IMR-90 (cell line): ENCODE results near the gene MAPKAPK2. TPM values are rescaled to one million over a fixed set of nuclear protein-coding genes. Genes with fewer than 3 reads are reported as not detected.

Experiments
- ATAC-seq: fragments of 200-7000 bp; cut with Tn5 transposase; 2 replicates; pipeline ENCODE4 v1.9.1; 2020; ENCODE audit warnings: low read depth, mild to moderate bottlenecking, moderate library complexity
- BruUV-seq: library from RNA; stranded (reverse); fragments of 400-500 nt; replicated peaks from 2 replicates; lab custom pipeline; 2021; lab: Mats Ljungman, UMichigan
- CTCF ChIA-PET: fragments of 300-600 bp; formaldehyde crosslinking; extraction: SDS; loops from one replicate; lab custom pipeline; 2021; ENCODE audit warnings: antibody characterized with exemption; lab: Yijun Ruan, JAX
- POLR2A ChIA-PET: fragments of 300-600 bp; sonication (Branson Sonifier 250); formaldehyde crosslinking; loops from one replicate; lab custom pipeline; 2022; ENCODE audit warnings: antibody characterized with exemption; ENCODE audit not compliant: unreplicated experiment; lab: Charles Lee
- DNase-seq: peaks from one replicate; pipeline ENCODE4 v3.0.0; 2013
- H2AFZ ChIP-seq: replicated peaks from 2 replicates; pipeline ENCODE3; 2013; ENCODE audit warnings: low read length, mild to moderate bottlenecking; ENCODE audit not compliant: poor library complexity
- H2AK5ac ChIP-seq: 2 replicates; pipeline ENCODE4 v1.6.1; 2013; ENCODE audit warnings: low read depth, low read length, inconsistent platforms
- H2AK9ac ChIP-seq: replicated peaks from 2 replicates; pipeline ENCODE3; 2013; ENCODE audit warnings: mild to moderate bottlenecking, low read depth, low read length, moderate library complexity; ENCODE audit not compliant: poor library complexity
- H2BK120ac ChIP-seq: 2 replicates; pipeline ENCODE4 v1.6.1; 2013; ENCODE audit warnings: low read depth, low read length, inconsistent platforms
- H2BK15ac ChIP-seq: 3 replicates; pipeline ENCODE4 v1.6.1; 2013; ENCODE audit warnings: low read depth, low read length, inconsistent platforms
- H2BK20ac ChIP-seq: 2 replicates; pipeline ENCODE4 v1.6.1; 2013; ENCODE audit warnings: low read depth, mild to moderate bottlenecking, inconsistent platforms, low read length, moderate library complexity
- H2BK5ac ChIP-seq: 2 replicates; pipeline ENCODE4 v1.6.1; 2013; ENCODE audit warnings: mild to moderate bottlenecking, low read depth, low read length, inconsistent platforms; ENCODE audit not compliant: poor library complexity, severe bottlenecking
- H3K14ac ChIP-seq: replicated peaks from 2 replicates; pipeline ENCODE4 v1.6.1; 2013; ENCODE audit warnings: low read depth, low read length, inconsistent platforms
- H3K18ac ChIP-seq: 2 replicates; pipeline ENCODE4 v1.6.1; 2013; ENCODE audit warnings: low read depth, low read length, control low read depth
- H3K23ac ChIP-seq: 2 replicates; pipeline ENCODE4 v1.6.1; 2013; ENCODE audit warnings: low read depth, low read length, inconsistent platforms
- H3K27ac ChIP-seq: 2 replicates; pipeline ENCODE4 v1.5.1; 2013; ENCODE audit warnings: mild to moderate bottlenecking, control low read depth, low read length; ENCODE audit not compliant: insufficient read depth
- H3K27me3 ChIP-seq: 2 replicates; pipeline ENCODE4 v1.6.1; 2013; ENCODE audit warnings: low read length; ENCODE audit not compliant: control insufficient read depth, insufficient read depth
- H3K36me3 ChIP-seq: 2 replicates; pipeline ENCODE4 v1.6.1; 2013; ENCODE audit warnings: low read length, mixed read lengths; ENCODE audit not compliant: control insufficient read depth, insufficient read depth
- H3K4ac ChIP-seq: 2 replicates; pipeline ENCODE4 v1.6.1; 2013; ENCODE audit warnings: low read depth, low read length, inconsistent platforms
- H3K4me1 ChIP-seq: 2 replicates; pipeline ENCODE4 v1.6.1; 2013; ENCODE audit warnings: low read length, mixed read lengths; ENCODE audit not compliant: control insufficient read depth, insufficient read depth
- H3K4me2 ChIP-seq: 2 replicates; pipeline ENCODE4 v1.6.1; 2013; ENCODE audit warnings: low read depth, mild to moderate bottlenecking, control low read depth, low read length, moderate library complexity
- H3K4me3 ChIP-seq: 2 replicates; pipeline ENCODE4 v1.5.1; 2013; ENCODE audit warnings: low read depth, mild to moderate bottlenecking, control low read depth, low read length, moderate library complexity; ENCODE audit not compliant: insufficient read depth
- H3K56ac ChIP-seq: 2 replicates; pipeline ENCODE4 v1.6.1; 2013; ENCODE audit warnings: low read length, inconsistent platforms; ENCODE audit not compliant: insufficient read depth; ENCODE audit errors: extremely low read depth
- H3K79me1 ChIP-seq, 2 experiments: 2 replicates each; pipeline ENCODE4 v1.6.1; 2013; ENCODE audit warnings: low read length in 2 of 2, inconsistent platforms in 1 of 2, low read depth in 1 of 2
- H3K9ac ChIP-seq: 2 replicates; pipeline ENCODE4 v1.6.1; 2013; ENCODE audit warnings: low read depth, low read length, control low read depth
- H3K9me1 ChIP-seq: 2 replicates; pipeline ENCODE4 v1.6.1; 2013; ENCODE audit warnings: low read length, inconsistent platforms; ENCODE audit not compliant: insufficient read depth
- H3K9me3 ChIP-seq: 2 replicates; pipeline ENCODE4 v1.6.1; 2013; ENCODE audit warnings: low read length; ENCODE audit not compliant: control insufficient read depth, insufficient read depth
- H4K20me1 ChIP-seq: 2 replicates; pipeline ENCODE4 v1.6.1; 2013; ENCODE audit warnings: low read length, inconsistent platforms; ENCODE audit not compliant: insufficient read depth
- H4K5ac ChIP-seq: 2 replicates; pipeline ENCODE4 v1.6.1; 2013; ENCODE audit warnings: mild to moderate bottlenecking, low read depth, low read length, control low read depth
- H4K8ac ChIP-seq, 2 experiments: 2 replicates each; pipeline ENCODE4 v1.6.1; 2013; ENCODE audit warnings: low read depth in 2 of 2, low read length in 2 of 2, control low read depth in 1 of 2, inconsistent platforms in 1 of 2
- H4K91ac ChIP-seq: 2 replicates; pipeline ENCODE4 v1.6.1; 2013; ENCODE audit warnings: low read depth, low read length, inconsistent platforms; ENCODE audit not compliant: insufficient read depth
- CHD1 ChIP-seq: IDR thresholded peaks from 2 replicates; pipeline ENCODE4 v1.6.1; 2012; ENCODE audit warnings: low read depth, low read length, improper control_type of control experiment
- NFE2L2 ChIP-seq: fragments of 150-350 bp; IDR thresholded peaks from 2 replicates; pipeline ENCODE4 v1.6.1; 2016; ENCODE audit warnings: low read depth, mild to moderate bottlenecking, low read length
- WGBS, 2 experiments: methylation state at CpG; one replicate each; pipeline versions ENCODE4 v1.1.5 to v1.1.7; 2013; ENCODE audit warnings: missing lambda C conversion rate in 2 of 2; ENCODE audit not compliant: insufficient read length in 1 of 2; ENCODE audit errors: extremely low coverage in 2 of 2; 5-methylcytosine and 5-hydroxymethylcytosine counted together
- dilution Hi-C: fragments of 300-500 bp; cut with HindIII; formaldehyde crosslinking; loops from one replicate; pipeline ENCODE4 v1.14.3; 2018; ENCODE audit warnings: low sequenced_read_pairs; ENCODE audit not compliant: unreplicated experiment
- in situ Hi-C: fragments of 300-500 bp; cut with MboI; formaldehyde crosslinking; loops from 3 replicates; pipeline ENCODE4 v1.14.3; 2019; ENCODE audit warnings: low sequenced_read_pairs, inconsistent platforms, mixed read lengths
- intact Hi-C: fragments of 100-400 bp; cut with micrococcal nuclease; formaldehyde crosslinking; loops from 2 replicates; pipeline ENCODE4 v1.10.0; 2022
- polyA plus RNA-seq, 3 experiments: library from polyadenylated mRNA; depleted of rRNA; stranded (reverse); fragments of >200 nt; gene quantifications; 2 replicates each; pipeline ENCODE4 v1.2.3, GENCODE V29; 2012; ENCODE audit warnings: low replicate concordance in 1 of 3
- total RNA-seq: library from RNA; depleted of rRNA; stranded (reverse); fragments of >200 nt; gene quantifications from 2 replicates; pipeline ENCODE4 v1.2.3, GENCODE V29; 2012

Gene MAPKAPK2
- total and polyA plus RNA-seq, 2 of the 4 experiments (the other 2 are of a cell fraction), result 56.5 to 66.4 TPM

DNA sequence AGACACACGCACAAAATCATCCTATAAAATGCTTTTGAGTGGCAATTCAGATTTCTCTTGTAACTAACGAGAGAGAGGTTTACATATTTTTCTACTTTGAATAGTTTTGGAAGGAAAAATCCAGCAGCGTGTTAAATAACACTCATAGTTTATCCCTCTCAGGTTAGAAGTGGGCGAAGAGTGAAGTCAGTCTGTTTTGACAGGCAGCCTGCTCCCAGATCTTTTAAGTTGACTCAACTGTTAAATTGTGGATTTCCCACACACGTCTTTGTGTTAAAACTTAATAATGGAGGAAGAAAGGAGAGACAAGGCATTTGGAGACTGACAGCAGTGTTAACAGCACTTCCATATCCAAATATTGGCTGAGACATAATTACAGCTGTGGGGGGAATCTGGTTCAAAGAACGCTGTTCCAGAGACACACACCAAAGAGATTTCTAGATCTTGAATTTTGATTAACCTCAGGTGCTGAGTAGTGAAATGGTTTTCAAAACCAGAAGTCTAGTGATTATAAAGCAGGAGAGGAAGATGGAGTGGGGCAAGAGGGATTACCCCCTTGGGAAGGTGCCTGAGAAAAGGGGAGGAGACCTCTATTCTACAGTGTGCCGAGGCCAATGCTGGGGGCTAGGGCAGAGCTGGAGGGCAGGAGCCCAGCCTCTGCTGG, 2.7 kb downstream of the MAPKAPK2 start:
- Histone ChIP-seq H3K23ac (0 out of 2 replicates have a peak overlapping the region, but pooled peaks have one; percentile 3), H2BK15ac (no peak overlapping the region), H3K79me1 (peaks cover 5 to 62% of the 10 kb centered on the region in 2 experiments; a peak in 3 of 4 replicates), H2AK9ac (no peak overlapping the region), H3K9ac (no peak overlapping the region), H3K14ac (peak overlapping the region; percentile 12; the same call in 1 of the 2 replicates), H3K9me1 (peaks cover 42% of the 10 kb centered on the region), H2BK120ac (no peak overlapping the region), H2AFZ (no peak overlapping the region), H4K8ac (no peak overlapping the region), H3K4me1 (peaks cover 39% of the 10 kb centered on the region), H3K27ac (no peak overlapping the region), H4K20me1 (peaks cover 68% of the 10 kb centered on the region), H3K4ac (no peak overlapping the region), H2BK5ac (no peak overlapping the region), H3K27me3 (no peaks in the 10 kb centered on the region), H3K9me3 (no peaks in the 10 kb centered on the region), H4K5ac (no peak overlapping the region), H2BK20ac (no peak overlapping the region), H3K56ac (no peak overlapping the region), H4K91ac (no peak overlapping the region), H2AK5ac (no peak overlapping the region), H3K4me3 (0 out of 2 replicates have a peak overlapping the region, but pooled peaks have one; percentile 88), H3K4me2 (peak overlapping the region; percentile 83), H3K18ac (no peak overlapping the region), H3K36me3 (no peaks in the 10 kb centered on the region)
- dilution Hi-C loops, result no loop called here
- no peak for TF ChIP-seq NFE2L2
- TF ChIP-seq CHD1, result 0 out of 2 replicates have a peak, but pooled peaks have one; percentile 17
- no CpG with 5 or more reads among the region's 7 CpGs for WGBS, 2 experiments
- TSS peak; percentile 45 for BruUV-seq
- in situ Hi-C loops, result no loop called here
- DNase-seq (no peak), ATAC-seq (no peak)
- intact Hi-C loops, result loop anchor here (2.0 to 5.0 kb wide), 2 partner anchors 17 to 35 kb away; no protein-coding TSS in a partner anchor
- POLR2A ChIA-PET, result no interaction called here
- CTCF ChIA-PET, result interaction anchor here (1.0 to 1.6 kb wide), 3 partner anchors 22 to 78 kb away, joined by 3 read pairs; no protein-coding TSS in a partner anchor
